Astrocyte (in vitro differentiated cells and primary cell): ENCODE measurements around the gene PPM1M. TPM values are rescaled to one million over a fixed set of nuclear protein-coding genes. Genes with fewer than 3 reads are reported as not detected.

Experiments
- DNase-seq: peaks from one replicate; pipeline ENCODE4 v3.0.0-alpha.2; 2010; ENCODE audit warnings: low read depth
- FAIRE-seq: peaks from 2 replicates; lab custom pipeline; 2011; peaks lifted over from hg19 to GRCh38; lab: Jason Lieb, UNC
- H2AFZ ChIP-seq: 2 replicates; pipeline ENCODE4 v1.6.0; 2012; ENCODE audit warnings: low read depth, low read length, inconsistent platforms
- H3K27ac ChIP-seq: 2 replicates; pipeline ENCODE4 v1.5.1; 2011; ENCODE audit warnings: low read depth, low read length, inconsistent platforms
- H3K27me3 ChIP-seq: 2 replicates; pipeline ENCODE4 v1.6.0; 2011; ENCODE audit warnings: low read length, inconsistent platforms; ENCODE audit not compliant: insufficient read depth
- H3K36me3 ChIP-seq: 2 replicates; pipeline ENCODE4 v1.5.1; 2011; ENCODE audit warnings: low read length, inconsistent platforms; ENCODE audit not compliant: insufficient read depth
- H3K4me1 ChIP-seq: 2 replicates; pipeline ENCODE4 v1.5.1; 2011; ENCODE audit warnings: low read length, inconsistent platforms; ENCODE audit not compliant: insufficient read depth
- H3K4me2 ChIP-seq: 2 replicates; pipeline ENCODE4 v1.6.0; 2012; ENCODE audit warnings: low read length, inconsistent platforms
- H3K4me3 ChIP-seq: 2 replicates; pipeline ENCODE4 v1.5.1; 2011; ENCODE audit warnings: low read depth, mild to moderate bottlenecking, low read length, inconsistent platforms; ENCODE audit not compliant: insufficient read depth
- H3K79me2 ChIP-seq: 2 replicates; pipeline ENCODE4 v1.6.0; 2012; ENCODE audit warnings: mild to moderate bottlenecking, low read length, inconsistent platforms; ENCODE audit not compliant: insufficient read depth
- H3K9ac ChIP-seq: 2 replicates; pipeline ENCODE4 v1.6.0; 2012; ENCODE audit warnings: mild to moderate bottlenecking, low read length, inconsistent platforms
- H3K9me3 ChIP-seq: 2 replicates; pipeline ENCODE4 v1.5.1; 2012; ENCODE audit warnings: low read depth, mild to moderate bottlenecking, low read length, inconsistent platforms; ENCODE audit not compliant: insufficient read depth
- H4K20me1 ChIP-seq: 2 replicates; pipeline ENCODE4 v1.6.0; 2012; ENCODE audit warnings: low read length, inconsistent platforms; ENCODE audit not compliant: insufficient read depth
- H3K27ac Mint-ChIP-seq: one replicate; pipeline ENCODE4 v1.8.0; 2021; ENCODE audit warnings: mild to moderate bottlenecking, mixed read lengths; ENCODE audit not compliant: unreplicated experiment
- H3K27me3 Mint-ChIP-seq: one replicate; pipeline ENCODE4 v1.8.0; 2021; ENCODE audit warnings: low read depth, mixed read lengths; ENCODE audit not compliant: unreplicated experiment
- H3K36me3 Mint-ChIP-seq: one replicate; pipeline ENCODE4 v1.8.0; 2021; ENCODE audit warnings: low read depth, mixed read lengths; ENCODE audit not compliant: unreplicated experiment
- H3K4me1 Mint-ChIP-seq: one replicate; pipeline ENCODE4 v1.8.0; 2021; ENCODE audit warnings: low read depth, mixed read lengths; ENCODE audit not compliant: unreplicated experiment
- H3K4me3 Mint-ChIP-seq: one replicate; pipeline ENCODE4 v1.8.0; 2021; ENCODE audit warnings: mild to moderate bottlenecking, moderate library complexity, mixed read lengths; ENCODE audit not compliant: unreplicated experiment
- H3K9me3 Mint-ChIP-seq: one replicate; pipeline ENCODE4 v1.8.0; 2021; ENCODE audit warnings: mild to moderate bottlenecking, mixed read lengths; ENCODE audit not compliant: unreplicated experiment
- EZH2 ChIP-seq: IDR thresholded peaks from 2 replicates; pipeline ENCODE4 v1.6.1; 2012; ENCODE audit warnings: mild to moderate bottlenecking, low read length, inconsistent platforms; ENCODE audit not compliant: insufficient read depth
- total RNA-seq: library from RNA; stranded (reverse); gene quantifications from 2 replicates; pipeline ENCODE4 v1.2.1, GENCODE V29; 2021
- TF ChIP-seq, protein P1 (sequence below): IDR thresholded peaks from 2 replicates; pipeline ENCODE4 v1.5.1; 2011; ENCODE audit warnings: low read depth, mild to moderate bottlenecking, inconsistent platforms, low read length, moderate library complexity; ENCODE audit not compliant: insufficient read depth

Gene PPM1M
- total RNA-seq, 1 donor from 2014 or later, result 9.1 TPM

GRCh38 chr3:52215351-52215750, 30.2 kb upstream of the PPM1M start:
- Histone ChIP-seq H3K79me2 (no peaks in the 10 kb centered on the region), H3K4me2 (no peak overlapping the region), H3K4me3 (no peak overlapping the region), H3K4me1 (peaks cover 20% of the 10 kb centered on the region), H3K27me3 (no peaks in the 10 kb centered on the region), H3K36me3 (peaks cover 34% of the 10 kb centered on the region), H3K9me3 (no peaks in the 10 kb centered on the region), H2AFZ (no peak overlapping the region), H3K9ac (no peak overlapping the region), H4K20me1 (peaks cover 8% of the 10 kb centered on the region), H3K27ac (no peak overlapping the region)
- H3K4me3 Mint-ChIP-seq, result no peak overlapping the region
- no peaks in the 10 kb centered on the region for H3K9me3 Mint-ChIP-seq
- no peak for TF ChIP-seq EZH2
- TF ChIP-seq, protein P1, sequence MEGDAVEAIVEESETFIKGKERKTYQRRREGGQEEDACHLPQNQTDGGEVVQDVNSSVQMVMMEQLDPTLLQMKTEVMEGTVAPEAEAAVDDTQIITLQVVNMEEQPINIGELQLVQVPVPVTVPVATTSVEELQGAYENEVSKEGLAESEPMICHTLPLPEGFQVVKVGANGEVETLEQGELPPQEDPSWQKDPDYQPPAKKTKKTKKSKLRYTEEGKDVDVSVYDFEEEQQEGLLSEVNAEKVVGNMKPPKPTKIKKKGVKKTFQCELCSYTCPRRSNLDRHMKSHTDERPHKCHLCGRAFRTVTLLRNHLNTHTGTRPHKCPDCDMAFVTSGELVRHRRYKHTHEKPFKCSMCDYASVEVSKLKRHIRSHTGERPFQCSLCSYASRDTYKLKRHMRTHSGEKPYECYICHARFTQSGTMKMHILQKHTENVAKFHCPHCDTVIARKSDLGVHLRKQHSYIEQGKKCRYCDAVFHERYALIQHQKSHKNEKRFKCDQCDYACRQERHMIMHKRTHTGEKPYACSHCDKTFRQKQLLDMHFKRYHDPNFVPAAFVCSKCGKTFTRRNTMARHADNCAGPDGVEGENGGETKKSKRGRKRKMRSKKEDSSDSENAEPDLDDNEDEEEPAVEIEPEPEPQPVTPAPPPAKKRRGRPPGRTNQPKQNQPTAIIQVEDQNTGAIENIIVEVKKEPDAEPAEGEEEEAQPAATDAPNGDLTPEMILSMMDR, result no peak
- peaks cover 12% of the 10 kb centered on the region for H3K4me1 Mint-ChIP-seq
- no peaks in the 10 kb centered on the region for H3K27me3 Mint-ChIP-seq
- no peak overlapping the region for H3K27ac Mint-ChIP-seq
- no peak for FAIRE-seq
- no peak for DNase-seq
- peaks cover 16% of the 10 kb centered on the region for H3K36me3 Mint-ChIP-seq

DNA sequence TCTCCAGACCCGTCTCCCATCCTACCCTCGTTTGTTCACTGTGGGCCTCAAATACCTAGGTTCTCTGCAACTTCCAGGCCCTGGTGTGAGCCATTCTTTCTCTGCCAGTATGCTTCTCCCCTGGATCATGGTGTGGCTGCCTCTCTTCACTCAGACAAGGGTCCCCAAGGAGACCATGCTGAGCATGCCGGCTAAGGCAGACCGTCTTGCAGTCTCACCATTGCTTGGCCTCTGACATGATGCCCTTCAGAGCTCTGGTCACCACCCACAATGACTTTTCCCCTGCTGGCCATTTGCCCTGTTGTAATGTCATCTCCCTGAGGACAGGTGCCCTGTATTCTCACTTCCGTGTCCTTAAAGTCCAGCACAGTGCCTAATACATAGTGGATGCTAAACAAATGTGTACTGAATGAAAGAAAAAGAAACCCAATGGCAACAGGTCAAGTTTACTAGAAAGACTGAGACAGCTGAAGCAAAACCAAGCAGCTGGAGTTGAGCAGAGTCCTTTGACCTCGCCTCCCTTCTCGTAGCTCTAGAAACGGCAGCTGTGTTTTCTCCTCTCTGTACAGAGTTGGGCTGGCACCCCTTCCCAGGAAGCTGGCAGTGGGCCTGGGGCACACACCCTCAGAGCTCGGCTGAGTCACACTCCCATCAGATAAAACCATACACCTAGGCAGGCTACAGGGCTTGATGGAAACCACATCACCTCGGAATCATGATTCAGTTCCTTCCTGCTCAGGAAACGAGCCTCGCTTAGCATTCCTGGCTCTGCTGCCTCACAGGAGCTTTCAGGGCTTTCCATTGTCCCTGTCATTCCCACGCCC, 28.8 kb upstream of the PPM1M start:
- DNase-seq, result peak; percentile 77
- peaks cover 22% of the 10 kb centered on the region for H3K4me1 ChIP-seq
- no peaks in the 10 kb centered on the region for H3K27me3 Mint-ChIP-seq
- no peaks in the 10 kb centered on the region for H3K27me3 ChIP-seq
- peaks cover 8% of the 10 kb centered on the region for H4K20me1 ChIP-seq
- H3K36me3 Mint-ChIP-seq, result peaks cover 13% of the 10 kb centered on the region
- H3K27ac ChIP-seq, result no peak overlapping the region
- peaks cover 12% of the 10 kb centered on the region for H3K4me1 Mint-ChIP-seq
- peaks cover 21% of the 10 kb centered on the region for H3K36me3 ChIP-seq
- H3K4me3 Mint-ChIP-seq, result no peak overlapping the region
- no peak overlapping the region for H3K9ac ChIP-seq
- H3K9me3 ChIP-seq, result no peaks in the 10 kb centered on the region
- no peak overlapping the region for H3K27ac Mint-ChIP-seq
- no peak overlapping the region for H2AFZ ChIP-seq
- FAIRE-seq, result peak; percentile 93
- TF ChIP-seq, protein P1, result no peak
- TF ChIP-seq EZH2, result no peak
- H3K79me2 ChIP-seq, result no peaks in the 10 kb centered on the region
- H3K4me3 ChIP-seq, result no peak overlapping the region
- H3K4me2 ChIP-seq, result peak overlapping the region; percentile 60
- no peaks in the 10 kb centered on the region for H3K9me3 Mint-ChIP-seq

GRCh38 chr3:52217409-52217805, 28.2 kb upstream of the PPM1M start:
- peaks cover 13% of the 10 kb centered on the region for H3K36me3 Mint-ChIP-seq
- no peak overlapping the region for H3K27ac Mint-ChIP-seq

More at GRCh38 chr3:52217409-52217805, 28.2 kb upstream of the PPM1M start:
- Histone ChIP-seq H3K9ac (no peak overlapping the region), H3K4me2 (peak overlapping the region; percentile 60), H3K79me2 (no peaks in the 10 kb centered on the region), H2AFZ (no peak overlapping the region), H3K4me3 (no peak overlapping the region), H3K4me1 (peaks cover 22% of the 10 kb centered on the region), H3K9me3 (no peaks in the 10 kb centered on the region), H4K20me1 (peaks cover 8% of the 10 kb centered on the region), H3K27ac (no peak overlapping the region), H3K36me3 (peaks cover 15% of the 10 kb centered on the region), H3K27me3 (no peaks in the 10 kb centered on the region)
- no peaks in the 10 kb centered on the region for H3K9me3 Mint-ChIP-seq
- DNase-seq, result no peak
- no peaks in the 10 kb centered on the region for H3K27me3 Mint-ChIP-seq
- peaks cover 12% of the 10 kb centered on the region for H3K4me1 Mint-ChIP-seq
- no peak overlapping the region for H3K4me3 Mint-ChIP-seq
- FAIRE-seq, result no peak
- TF ChIP-seq, protein P1, result no peak
- no peak for TF ChIP-seq EZH2
